GM18873 (cell line): ENCODE measurements around the gene PRPF38B.
"Not testable (repeated sequence)": the region's sequence is repeated elsewhere in the genome, so short reads cannot be mapped to it uniquely, and the experiment has no call there.

Experiments used
- ATAC-seq: cut with Tn5 transposase; IDR thresholded peaks from one replicate; pipeline ENCODE4 v1.9.1; 2021; ENCODE audit warnings: mild to moderate bottlenecking, moderate library complexity, moderate number of reproducible peaks; ENCODE audit not compliant: unreplicated experiment, low FRiP score

Gene PRPF38B, protein sequence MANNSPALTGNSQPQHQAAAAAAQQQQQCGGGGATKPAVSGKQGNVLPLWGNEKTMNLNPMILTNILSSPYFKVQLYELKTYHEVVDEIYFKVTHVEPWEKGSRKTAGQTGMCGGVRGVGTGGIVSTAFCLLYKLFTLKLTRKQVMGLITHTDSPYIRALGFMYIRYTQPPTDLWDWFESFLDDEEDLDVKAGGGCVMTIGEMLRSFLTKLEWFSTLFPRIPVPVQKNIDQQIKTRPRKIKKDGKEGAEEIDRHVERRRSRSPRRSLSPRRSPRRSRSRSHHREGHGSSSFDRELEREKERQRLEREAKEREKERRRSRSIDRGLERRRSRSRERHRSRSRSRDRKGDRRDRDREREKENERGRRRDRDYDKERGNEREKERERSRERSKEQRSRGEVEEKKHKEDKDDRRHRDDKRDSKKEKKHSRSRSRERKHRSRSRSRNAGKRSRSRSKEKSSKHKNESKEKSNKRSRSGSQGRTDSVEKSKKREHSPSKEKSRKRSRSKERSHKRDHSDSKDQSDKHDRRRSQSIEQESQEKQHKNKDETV

DNA sequence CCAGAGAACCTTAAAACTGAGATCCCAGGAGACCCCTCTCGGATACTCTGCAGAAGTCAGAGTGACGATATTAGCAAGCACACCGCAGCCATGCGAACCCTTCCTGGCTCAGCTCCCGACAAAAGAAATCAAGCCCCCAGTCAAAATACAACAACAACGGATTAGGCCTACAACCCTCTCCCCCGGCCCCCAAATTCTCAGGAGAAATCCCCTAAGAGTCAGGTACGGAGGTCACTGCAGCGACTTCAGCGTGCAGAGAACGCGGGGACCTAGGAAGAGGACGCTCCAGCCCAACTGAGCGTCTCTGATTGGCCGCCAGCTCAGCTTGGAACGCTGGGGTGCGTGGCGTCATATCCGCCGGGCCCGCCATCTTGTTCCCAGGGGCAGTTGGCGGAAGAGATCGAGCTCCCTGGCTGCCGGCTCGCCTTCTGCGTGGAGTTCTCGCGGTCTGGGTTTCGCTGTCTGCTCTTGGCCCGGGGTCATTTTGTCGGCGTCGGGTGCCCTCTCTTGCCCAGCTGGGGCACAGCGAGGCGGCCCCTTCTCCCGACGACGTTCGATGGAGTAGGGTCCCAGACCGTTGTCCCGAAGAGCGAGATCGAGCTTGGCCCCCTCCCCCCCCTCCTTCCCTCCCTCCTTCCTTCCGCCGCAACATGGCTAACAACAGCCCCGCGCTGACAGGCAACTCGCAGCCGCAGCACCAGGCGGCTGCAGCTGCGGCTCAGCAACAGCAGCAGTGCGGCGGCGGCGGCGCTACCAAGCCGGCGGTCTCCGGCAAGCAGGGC lies at the start of gene PRPF38B:
Gene PRPF38B (plus strand): TSS at position 369 of the 782 bp plus-strand sequence. CDS start 282 bp downstream, at position 651.
- ATAC-seq, result peak; percentile 82

DNA sequence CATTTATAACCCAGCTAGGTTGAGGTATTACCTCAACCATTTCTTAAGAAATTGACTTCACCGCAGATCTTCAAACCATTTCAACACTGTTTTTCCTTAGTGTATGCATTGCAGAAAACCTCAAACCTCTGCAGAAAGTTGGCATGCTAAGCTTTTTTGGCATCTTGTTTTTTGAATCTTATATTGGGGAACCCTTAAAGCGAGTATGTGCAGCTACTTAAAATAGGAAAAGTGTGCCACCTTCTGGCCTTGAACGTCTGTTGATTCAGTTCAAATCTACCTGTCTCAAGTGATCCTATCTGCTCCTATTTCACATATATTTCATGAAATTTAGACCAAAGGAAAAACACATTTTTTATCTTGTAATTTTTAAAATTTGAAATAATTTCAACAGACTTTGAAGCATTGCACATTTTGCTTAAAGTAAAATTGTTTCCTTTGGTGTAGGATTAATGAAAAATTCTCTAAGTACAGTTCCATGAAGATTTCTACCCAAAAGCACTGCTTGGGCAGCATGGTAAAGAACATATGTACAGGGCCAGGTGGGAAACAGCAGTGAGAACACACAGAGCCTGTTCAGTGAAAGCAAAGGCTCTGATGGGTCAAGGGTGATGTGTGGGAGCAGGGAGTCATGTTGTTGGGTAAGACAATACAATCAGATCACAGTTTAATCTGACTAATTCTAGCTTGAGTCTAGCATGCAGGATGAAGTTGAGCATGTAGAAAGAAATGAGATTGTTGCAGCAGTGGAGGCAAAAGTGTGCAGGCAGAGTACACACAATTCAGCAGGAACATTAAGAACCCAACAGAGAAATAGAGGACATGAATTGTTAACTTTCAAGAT lies 48.4 kb upstream of the PRPF38B start:
- ATAC-seq, result no peak

DNA sequence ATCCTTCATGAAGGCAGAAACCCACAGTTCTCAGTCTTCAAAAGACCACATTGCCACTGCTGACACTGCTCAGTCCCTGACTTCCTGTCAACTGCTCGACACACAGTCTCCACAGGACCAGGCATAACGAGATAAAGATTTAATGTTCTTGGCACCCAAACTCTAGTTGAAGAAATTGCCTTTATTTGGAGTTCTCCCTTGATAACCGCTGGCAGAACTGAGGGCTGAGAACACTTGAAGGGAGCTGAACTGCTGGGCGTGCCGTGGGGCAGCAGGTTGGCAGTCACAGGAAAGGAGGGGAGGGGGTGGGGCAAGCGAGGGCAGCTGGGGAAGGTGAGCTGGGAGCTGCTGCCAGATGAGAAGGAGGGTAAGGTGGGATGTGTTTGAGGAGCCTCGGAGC lies 47.1 kb upstream of the PRPF38B start:
- ATAC-seq, result no peak

DNA sequence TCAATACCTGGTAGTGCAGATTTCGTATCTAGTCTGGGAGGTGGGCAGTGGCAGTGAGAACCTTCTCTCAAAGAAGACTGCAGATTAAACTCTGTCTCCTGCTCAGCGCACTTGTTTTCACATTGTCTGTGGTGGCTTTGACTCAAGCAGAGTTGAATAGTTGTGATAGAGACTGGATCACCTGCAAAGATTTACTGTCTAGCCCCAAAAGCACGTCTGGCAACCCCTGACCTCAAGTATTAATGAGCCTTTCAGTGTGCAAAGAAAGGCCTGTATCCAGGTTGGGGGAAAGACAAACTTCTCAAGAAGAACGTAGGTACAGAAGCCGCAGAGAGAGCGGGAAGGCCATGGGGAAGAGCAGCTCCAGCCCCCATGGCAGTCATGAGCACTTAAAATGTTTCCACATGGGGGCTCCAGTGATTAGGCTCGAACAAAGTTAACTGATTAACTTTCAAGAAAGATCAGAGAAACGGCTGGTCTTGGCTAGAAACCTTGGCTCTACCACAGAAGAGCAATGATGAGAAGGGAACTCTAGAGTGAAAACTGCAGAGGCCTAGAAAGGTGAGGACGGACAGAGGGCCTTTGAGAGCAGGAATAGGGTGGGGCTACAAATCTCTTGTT lies 46.4 kb upstream of the PRPF38B start:
- ATAC-seq, result no peak

DNA sequence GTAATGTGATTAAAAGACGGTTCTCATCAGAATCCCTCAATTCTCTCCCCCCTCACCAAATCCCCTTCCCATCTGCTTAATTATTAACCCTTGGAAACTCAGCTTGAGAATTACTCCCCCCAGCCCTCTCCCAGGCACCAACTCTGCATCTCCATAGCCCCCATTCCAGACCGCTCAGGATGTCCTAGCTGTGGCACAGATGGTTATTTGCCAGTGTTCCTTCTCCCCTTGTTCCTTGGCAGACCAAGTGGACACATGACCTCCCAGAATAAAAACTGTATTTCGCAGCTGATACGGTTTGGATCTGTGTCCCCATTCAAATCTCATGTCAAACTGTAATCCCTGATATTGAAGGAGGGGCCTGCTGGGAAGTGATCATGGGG lies 45.9 kb upstream of the PRPF38B start:
- no peak for ATAC-seq

DNA sequence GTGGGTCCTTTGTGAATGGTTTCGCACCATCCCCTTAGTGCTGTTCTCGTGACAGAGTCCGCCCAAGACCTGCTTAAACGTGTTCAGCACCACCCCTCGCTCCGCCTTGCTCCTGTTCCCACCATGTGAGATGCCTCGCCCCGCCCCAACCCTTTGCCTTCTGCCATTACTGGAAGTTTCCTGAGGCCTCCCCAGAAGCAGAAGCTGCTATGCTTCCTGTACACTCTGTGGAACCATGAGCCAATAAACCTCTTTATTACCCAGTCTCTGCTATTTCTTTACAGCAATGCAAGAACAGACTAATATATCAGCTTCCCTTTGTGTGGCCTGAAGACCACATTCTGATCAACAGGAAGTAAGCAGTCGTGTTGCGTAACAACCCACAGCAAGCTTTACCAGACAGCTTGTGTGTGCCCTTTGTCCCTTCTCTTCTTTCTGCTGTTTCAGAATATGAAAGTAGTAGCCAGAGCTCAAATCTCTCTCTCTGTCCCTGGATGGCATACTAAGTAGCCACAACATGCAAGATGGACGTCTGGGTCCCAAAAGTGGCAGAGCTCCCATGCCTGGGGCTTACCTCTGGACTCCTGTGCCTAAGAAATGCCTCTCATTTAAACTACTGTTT lies 45.4 kb upstream of the PRPF38B start:
- no peak for ATAC-seq

DNA sequence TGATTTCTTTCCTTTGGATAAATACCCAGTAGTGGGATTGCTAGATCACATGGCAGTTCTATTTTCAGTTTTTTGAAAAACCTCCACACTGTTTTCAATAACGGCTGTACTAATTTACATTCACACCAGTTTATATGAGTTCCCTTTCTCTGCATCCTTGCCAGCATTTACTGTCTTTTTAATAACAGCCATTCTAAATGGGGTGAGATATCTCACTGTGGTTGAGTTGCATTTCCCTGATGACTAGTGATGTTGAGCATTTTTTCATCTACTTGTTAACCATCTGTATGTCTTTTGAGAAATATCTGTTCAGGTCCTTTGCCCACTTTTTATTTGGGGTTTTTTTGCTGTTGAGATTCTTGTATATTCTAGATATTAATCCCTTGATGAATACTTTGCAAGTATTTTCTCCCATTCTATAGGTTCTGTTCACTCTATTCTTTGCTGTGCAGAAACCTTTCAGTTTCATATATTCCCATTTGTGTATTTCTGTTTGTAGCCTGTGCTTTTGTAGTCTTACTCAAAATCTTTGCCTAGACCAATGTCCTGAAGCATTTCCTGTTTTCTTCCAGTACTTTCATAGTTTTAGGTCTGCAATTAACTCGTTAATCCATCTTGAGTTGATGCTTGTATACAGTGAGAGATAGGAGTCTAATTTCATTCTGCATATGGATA lies 38.5 kb upstream of the PRPF38B start:
- no peak for ATAC-seq

DNA sequence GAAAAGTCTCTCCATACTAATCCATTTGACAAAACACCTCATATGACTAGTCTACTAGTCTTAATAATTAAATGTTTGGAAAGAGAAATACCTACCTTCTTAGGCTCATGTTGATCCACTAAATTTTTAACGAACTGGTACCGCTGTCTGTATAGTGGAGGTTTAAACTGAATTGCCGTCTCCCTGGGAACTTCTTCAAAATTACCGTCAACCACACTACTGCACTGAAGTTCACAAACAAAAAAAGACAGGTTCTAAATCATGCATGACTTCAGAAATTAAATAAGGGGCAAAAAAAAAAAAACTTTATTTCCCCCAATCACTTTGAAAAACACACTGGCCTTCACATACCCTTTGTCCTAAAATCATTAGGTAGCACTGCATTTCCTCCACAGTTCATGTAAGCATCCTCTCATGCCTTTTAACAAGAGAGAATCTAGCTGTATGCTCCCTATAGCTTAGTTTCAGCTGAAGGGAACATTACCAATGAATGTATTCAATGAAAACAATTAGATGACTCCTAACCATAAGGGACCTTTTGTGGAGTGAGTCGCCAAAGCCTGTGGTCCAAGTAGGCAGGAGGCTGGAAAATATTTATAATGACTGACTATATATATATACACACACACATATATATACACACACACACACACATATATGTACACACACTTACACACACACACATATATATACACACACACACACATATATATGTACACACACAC lies 34.6 kb upstream of the PRPF38B start:
- ATAC-seq, result no peak

DNA sequence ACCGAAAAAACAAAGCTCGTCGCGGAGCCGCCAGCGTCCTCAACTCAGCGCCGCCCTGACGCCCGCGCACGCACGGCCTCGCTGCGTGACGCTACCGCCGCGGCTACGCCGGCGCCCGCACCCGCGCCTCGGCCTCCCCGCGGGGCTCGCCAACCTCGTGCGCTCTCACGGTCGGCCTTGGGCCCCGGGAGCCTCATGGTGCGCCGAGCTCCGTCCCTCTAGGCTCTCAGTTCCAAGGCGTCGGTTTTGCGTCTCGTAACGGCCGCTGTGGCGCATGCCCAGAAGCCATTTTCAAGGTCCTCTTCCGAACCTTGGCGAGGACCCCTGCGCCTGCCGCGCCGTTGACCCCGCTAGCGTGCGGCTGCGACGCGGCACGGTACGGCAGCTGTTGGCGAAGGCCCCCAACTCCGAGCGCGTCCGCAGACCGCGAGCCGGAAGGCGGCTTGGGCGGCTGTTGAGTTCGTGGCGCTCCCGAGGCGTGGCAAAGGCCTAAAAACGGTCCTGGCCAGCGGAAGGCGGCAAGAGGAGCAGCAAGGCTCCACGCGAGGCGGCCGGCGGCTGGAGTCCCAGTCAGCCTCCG lies 31.0 kb upstream of the PRPF38B start, which contains the start of gene HENMT1:
Gene HENMT1 (minus strand): TSS at position 64 of the 580 bp plus-strand sequence. CDS start 1,209 bp downstream, outside the sequence.
- peak; percentile 62 for ATAC-seq

DNA sequence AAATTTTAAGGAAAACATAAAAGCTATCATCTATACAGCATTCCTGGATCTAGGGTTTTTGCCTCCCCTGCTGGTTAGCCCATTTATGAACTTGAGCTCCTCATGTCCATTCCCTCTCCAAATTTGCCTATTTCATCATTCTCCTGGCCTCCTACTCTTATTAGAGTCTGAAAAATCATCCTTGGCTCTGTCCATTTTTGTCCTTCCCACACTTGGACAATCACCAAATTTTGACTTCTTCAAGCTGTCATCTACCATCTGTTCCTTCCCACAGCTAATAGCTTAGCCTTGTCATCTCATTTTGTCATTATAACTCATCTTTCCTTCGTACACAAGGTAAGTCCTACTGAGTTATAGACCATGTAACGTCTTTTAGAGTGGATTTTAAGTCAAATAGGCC lies 29.0 kb upstream of the PRPF38B start:
- ATAC-seq, result no peak

DNA sequence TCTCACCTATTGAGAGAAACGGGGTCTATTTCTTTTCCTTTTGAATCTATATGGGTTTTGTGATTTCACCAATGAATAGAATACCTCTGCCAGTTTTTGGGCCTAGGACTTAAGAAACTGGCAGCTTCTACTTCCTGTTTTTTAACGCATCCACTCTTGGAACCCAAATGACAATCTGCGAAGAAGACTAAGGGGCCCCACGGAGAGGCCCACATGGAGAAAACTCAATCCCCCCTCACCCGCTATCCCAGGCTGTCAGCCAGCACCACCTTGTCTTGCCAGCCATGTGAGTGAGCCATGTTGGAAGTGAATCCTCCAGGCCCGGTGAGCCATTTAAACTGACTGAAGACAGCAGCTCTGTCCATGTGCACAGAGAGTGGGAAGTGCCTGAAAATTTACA lies 27.6 kb upstream of the PRPF38B start:
- no peak for ATAC-seq

DNA sequence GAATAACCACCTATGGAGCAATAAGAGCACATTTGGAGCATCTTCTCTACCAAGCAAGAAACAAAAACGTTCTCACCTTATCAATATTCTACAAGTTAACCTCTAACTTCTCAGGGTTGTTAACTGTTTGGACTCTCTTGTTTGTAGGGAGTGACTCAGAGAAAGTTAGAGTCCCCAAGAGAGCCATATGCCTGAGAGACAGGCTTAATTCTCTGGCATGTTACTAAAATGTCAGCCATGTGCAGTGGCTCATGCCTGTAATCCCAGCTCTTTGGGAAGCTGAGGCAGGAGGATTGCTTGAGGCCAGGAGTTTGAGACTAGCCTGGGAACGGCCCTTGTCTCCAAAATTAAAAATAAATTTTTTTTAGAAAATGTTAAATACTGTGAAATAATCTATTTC lies 27.0 kb upstream of the PRPF38B start:
- no peak for ATAC-seq

DNA sequence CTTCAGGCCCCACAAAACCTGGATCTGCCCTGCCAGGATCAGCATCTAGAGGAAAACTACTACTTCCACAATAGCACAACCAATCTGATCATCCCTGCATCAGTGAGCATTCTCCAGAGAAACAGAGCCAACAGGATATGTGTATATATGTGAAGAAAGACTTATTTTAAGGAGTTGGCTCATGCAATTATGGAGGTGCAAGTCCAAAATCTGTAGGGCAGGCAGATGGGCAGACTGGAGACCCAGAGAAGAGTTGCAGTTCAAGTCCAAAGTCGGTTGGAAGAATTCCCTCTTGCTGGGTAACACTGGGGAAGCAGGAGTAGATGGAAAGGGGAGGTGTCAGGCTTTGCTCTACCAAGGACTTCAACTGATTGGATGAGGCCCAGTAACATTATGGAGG lies 26.3 kb upstream of the PRPF38B start:
- no peak for ATAC-seq

DNA sequence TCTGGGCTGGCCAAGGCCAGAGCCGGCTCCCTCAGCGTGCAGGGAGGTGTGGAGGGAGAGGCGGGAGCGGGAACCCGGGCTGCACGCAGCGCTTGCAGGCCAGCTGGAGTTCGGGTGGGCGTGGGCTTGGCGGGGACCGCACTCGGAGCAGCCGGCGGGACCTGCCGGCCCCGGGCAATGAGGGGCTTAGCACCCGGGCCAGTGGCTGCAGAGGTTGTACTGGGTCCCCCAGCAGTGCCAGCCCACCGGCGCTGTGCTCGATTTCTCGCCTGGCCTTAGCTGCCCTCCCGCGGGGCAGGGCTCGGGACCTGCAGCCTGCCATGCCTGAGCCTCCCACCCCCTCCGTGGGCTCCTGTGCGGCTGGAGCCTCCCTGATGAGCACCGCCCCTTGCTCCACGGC lies 24.7 kb upstream of the PRPF38B start:
- ATAC-seq, result not testable (repeated sequence)

DNA sequence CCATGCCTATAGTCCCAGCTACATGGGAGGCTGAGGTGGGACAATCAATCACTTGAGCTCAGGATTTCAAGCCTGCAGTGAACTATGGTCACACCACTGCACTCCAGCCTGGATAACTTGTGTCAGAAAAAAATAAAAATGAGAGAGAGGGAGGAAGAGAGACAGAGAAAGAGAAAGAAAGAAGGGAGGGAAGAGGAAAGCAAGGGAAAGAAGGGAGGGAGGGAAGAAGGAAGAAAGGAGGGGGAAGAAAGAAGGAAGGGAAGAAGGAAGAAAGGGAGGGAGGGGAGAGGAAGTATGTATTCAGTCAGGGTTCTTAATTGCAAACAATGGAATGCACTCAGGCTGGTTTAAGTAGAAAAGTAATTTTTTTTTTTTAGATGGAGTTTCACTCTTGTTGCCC lies 23.3 kb upstream of the PRPF38B start:
- ATAC-seq, result no peak

DNA sequence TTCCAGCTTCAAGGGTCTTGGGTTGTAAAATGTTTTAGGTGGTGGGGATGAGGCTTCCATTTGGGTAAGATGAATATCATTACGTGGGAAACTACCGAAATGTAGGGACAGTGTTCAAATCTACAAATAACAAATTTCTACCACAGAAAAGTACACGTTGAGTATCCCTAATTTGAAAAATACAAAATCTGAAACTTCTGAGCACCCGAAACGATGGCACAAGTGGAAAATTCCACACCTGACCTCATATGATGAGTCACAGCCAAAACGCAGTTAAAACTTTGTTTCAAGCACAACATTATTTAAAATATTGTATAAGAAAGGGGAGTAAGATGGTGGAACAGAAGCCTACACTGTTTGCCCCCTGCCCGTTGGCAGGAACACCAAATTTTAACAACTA lies 22.4 kb upstream of the PRPF38B start:
- no peak for ATAC-seq

DNA sequence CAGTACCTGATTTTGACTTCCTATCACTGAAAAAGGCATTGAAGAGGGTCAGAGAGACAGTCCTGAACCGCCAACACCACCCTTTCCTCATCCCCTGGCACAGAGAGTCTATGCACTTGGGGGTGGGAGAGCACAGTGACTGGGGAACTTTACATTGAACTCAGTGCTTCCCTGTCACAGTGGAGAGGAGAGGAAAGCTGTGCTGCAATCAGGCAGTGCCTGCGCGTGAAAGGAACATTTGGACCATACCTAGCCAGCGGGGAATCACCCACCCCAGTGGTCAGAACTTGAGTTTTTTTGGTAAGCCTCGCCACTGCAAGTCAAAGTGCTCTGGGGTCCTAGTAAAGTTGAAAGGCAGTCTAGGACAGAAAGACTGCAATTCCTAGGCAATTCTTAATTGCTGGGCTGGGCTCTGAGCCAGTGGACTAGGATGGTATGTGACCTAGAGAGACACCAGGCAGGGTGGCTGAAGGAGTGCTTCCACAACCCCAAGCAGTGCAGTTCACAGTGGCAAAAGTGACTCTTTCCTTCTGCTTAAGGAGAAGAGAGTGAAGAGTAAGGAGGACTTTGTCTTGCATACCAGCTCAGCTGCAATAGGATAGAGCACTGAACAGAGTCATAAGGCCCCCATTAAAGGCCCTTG lies 21.9 kb upstream of the PRPF38B start:
- ATAC-seq, result no peak

DNA sequence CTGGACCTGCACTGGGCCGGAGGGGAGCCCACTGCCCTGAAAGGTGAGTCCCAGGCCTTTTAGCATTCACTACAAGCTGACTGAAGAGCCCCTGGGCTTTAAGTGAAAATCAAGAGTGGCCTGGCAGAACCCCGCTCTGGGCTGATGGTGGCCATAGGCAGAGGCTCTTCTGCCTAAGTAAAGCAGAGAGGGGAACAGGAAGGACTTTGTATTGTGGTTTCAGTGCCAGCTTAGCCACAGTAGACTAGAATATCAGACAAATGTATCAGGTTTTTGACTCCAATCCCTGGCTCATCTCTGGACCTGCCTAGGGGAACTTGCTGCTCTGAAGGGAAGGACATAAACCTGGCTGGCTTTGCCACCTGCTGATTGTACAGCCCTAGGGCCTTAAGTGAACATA lies 21.0 kb upstream of the PRPF38B start:
- no peak for ATAC-seq
